Hepatocyte (in vitro differentiated cells): ENCODE results near the gene TNFRSF12A.
"Not testable (repeated sequence)": the region's sequence is repeated elsewhere in the genome, so short reads cannot be mapped to it uniquely, and the experiment has no call there.

Source experiments
- EZH2 ChIP-seq: fragments of 200-600 bp; sonication (generic); IDR thresholded peaks from 2 replicates; pipeline ENCODE4 v1.6.1; 2016; ENCODE audit warnings: antibody characterized with exemption, mild to moderate bottlenecking, borderline replicate concordance
- EZH2phosphoT487 ChIP-seq: fragments of 200-600 bp; sonication (generic); IDR thresholded peaks from one replicate; pipeline ENCODE4 v1.6.1; 2018; ENCODE audit warnings: antibody characterized with exemption, mild to moderate bottlenecking, low read depth, moderate library complexity; ENCODE audit not compliant: unreplicated experiment, severe bottlenecking
- TF ChIP-seq, protein P1 (sequence below): fragments of 200-600 bp; sonication (generic); IDR thresholded peaks from 2 replicates; pipeline ENCODE4 v1.5.1; 2016; ENCODE audit warnings: antibody characterized with exemption, mild to moderate bottlenecking; ENCODE audit not compliant: poor library complexity

DNA sequence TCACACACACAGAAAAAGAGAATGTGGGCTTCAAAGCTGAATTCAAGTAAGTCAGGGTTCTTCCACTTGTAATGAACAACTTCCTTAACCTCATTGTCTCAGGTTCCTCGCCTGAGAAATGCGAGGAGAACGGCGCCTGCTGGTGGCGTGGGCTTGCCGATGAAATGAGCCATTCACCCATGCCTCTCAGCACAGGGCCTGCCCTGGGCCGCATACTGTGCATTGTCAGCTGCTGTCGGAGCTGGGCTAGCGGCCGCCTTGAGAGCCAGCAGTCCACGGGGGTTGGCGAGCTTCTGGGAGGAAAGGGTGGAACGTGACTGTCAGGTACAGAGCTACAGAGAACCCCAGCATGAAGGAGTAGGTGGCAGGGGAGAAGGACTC lies 33.2 kb downstream of the TNFRSF12A start:
- not testable (repeated sequence) for TF ChIP-seq EZH2, EZH2phosphoT487
- TF ChIP-seq, protein P1, sequence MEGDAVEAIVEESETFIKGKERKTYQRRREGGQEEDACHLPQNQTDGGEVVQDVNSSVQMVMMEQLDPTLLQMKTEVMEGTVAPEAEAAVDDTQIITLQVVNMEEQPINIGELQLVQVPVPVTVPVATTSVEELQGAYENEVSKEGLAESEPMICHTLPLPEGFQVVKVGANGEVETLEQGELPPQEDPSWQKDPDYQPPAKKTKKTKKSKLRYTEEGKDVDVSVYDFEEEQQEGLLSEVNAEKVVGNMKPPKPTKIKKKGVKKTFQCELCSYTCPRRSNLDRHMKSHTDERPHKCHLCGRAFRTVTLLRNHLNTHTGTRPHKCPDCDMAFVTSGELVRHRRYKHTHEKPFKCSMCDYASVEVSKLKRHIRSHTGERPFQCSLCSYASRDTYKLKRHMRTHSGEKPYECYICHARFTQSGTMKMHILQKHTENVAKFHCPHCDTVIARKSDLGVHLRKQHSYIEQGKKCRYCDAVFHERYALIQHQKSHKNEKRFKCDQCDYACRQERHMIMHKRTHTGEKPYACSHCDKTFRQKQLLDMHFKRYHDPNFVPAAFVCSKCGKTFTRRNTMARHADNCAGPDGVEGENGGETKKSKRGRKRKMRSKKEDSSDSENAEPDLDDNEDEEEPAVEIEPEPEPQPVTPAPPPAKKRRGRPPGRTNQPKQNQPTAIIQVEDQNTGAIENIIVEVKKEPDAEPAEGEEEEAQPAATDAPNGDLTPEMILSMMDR: not testable (repeated sequence)
